Activated CD4-positive, alpha-beta T cell treated with anti-CD3 and anti-CD28 coated beads for 48 hours (primary cell): ENCODE results near the gene PRKCE.
"Not testable (repeated sequence)": the region's sequence is repeated elsewhere in the genome, so short reads cannot be mapped to it uniquely, and the experiment has no call there.

ENCODE experiments used
- DNase-seq: peaks from one replicate; pipeline ENCODE4 v3.0.0-alpha.2; 2020

Gene PRKCE

GRCh38 chr2:45705233-45705632 is 53.8 kb downstream of the PRKCE start:
- DNase-seq = no peak

- no peak for DNase-seq
These were observed 54.6 kb downstream of the PRKCE start for GRCh38 chr2:45706033-45706432.

- DNase-seq = no peak
These were observed 55.5 kb downstream of the PRKCE start for GRCh38 chr2:45707006-45707405.

DNA sequence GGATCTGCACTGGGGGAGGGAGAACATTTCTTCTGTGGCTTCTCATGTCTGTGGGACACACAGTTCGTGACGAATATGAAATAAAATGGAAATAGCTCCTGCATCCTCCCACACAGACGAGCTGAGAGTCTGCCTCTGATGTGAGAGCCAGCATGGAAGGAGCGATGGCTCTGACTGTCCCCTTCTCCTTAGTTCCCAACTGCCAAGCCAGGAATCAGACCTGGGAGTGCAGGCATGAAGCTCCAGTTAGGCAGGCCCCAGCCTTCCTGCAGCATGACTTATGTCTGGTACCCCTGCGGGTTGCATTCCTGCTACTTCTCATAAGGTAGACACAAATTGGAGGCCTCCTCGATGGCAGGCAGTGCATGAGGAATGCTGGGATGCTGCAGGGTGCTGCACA is 56.2 kb downstream of the PRKCE start:
- no peak for DNase-seq

DNA sequence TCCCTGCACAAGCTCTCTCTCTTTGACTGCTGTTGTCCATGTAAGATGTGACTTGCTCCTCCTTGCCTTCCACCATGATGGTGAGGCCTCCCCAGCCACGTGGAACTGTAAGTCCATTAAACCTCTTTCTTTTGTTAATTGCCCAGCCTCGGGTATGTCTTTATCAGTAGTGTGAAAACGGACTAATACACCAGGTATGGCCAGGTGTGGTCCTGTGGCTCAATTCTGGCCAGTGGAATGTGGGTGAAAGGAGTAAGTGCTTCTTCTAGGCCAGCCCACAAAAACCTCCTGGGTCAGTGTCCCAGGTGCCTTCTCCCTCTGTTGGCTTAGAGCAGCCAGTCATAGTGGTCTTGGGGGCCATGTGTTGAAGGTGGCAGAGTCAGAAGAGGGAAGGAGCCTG is 57.0 kb downstream of the PRKCE start:
- DNase-seq = no peak

DNA sequence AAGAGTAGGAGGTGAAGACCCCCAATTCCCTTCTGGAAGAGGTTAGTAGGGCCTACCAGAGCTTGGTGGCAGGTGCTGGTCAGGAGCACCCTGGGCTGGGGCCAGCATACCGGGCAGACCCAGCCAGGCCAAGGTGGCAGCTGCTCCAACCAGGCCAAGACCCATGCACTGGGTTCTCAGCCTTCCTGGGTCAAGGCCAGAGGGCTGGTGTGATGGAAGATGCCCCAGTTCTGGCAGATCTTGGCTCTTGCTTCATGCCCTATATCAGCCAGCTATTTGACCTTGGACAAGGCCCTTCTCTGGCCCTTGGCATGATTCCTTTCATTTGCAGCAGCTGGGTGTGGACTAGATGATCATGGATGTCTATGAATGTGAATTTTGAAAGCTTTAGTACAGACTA is 57.7 kb downstream of the PRKCE start:
- no peak for DNase-seq

- DNase-seq = no peak
These were observed 59.0 kb downstream of the PRKCE start for GRCh38 chr2:45710468-45710867.

GRCh38 chr2:45711224-45711623 is 59.7 kb downstream of the PRKCE start:
- no peak for DNase-seq

DNA sequence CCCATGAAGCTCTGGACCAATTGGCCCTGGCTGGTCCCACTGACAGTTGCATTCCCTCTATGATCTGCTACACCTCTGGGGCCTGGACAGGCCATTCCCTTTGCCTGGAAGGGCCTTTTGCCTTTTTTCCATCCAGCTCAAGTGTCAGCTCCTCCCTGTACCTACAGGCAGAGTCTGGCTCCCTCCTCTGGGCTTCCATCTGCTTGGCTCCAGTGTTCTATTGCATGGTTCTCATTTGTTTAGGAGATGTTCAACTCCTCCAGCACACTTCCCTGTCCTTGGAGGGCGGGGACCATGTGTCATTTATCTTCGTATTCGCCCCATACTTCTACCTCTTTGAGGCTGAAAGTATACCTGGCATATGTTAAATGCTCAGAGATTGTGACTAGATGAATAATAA is 61.1 kb downstream of the PRKCE start:
- DNase-seq = no peak

DNA sequence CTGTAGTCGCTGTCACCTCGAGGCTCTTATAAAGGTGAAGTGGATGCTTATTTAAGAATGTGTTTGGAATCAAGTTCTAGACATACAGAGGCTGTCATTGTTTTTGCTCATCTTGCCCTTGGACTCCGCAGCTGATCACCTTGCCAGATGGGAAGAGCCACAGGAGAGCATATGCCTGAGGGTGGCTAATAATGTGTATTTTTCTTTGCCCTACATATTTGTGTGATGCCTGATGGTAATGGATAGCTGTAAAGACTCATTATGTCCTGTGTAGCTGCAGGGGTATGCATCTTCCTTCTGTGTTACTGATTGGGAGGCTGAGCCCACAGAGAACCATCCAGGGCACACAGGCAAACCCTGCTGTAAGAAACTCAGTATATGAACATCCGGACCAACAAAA is 61.7 kb downstream of the PRKCE start:
- no peak for DNase-seq

DNA sequence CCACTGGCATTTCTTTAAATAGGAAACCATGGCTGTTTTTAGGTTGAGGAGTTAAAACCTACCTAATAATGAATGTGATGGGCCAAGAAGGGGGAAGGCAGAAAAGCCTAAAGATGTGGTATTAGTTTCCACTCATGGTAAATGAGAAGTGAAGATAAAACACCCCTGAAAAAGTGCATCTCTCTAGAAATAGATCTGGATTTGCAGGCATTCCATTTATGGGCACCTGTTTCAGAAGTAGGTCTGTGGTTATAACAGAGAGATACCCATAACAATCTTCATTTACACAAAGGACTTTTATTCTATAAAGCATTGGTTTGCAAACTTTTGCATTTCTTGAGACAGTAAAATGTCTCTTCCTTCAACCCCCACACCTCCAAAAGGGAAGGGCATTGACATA is 62.1 kb downstream of the PRKCE start:
- no peak for DNase-seq

DNA sequence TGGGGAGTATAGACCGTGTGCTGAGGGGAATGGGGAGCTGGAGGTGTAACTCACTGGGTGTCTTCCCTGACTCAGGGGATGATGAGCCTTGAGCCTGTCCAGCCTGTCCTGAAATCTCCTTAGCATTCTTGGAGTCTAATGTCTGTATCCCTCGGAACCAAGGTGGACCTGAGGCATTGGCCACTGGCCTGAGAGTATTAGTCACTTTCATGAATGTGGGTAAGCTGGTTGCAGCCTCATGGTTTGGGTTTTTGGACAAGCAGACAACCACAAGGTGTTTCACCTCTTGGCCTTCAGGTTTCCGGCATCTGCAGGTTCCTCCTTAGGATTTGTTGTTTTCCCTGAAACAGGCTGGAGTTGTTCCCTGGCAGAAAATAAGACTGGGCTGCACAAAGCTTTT is 63.2 kb downstream of the PRKCE start:
- no peak for DNase-seq

- no peak for DNase-seq
These were observed 64.3 kb downstream of the PRKCE start for GRCh38 chr2:45715601-45716379.

- not testable (repeated sequence) for DNase-seq
These were observed 65.0 kb downstream of the PRKCE start for GRCh38 chr2:45716432-45716831.

DNA sequence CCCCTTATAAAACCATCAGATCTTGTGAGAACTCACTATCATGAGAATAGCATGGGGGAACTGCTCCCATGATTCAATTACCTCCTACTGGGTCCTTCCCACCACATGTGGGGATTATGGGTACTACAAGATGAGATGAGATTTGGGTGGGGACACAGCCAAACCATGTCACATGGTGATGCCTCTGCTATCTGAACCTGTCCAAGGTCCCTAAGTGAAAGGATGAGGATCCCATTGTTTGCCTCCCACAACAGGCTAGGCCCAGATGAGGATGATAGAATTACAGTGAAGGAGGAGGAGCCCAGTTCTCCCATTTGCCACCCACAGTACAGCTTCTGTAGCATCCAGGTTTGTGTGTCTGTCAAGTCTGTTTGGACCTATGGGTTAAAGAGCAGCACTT is 65.4 kb downstream of the PRKCE start:
- no peak for DNase-seq

DNA sequence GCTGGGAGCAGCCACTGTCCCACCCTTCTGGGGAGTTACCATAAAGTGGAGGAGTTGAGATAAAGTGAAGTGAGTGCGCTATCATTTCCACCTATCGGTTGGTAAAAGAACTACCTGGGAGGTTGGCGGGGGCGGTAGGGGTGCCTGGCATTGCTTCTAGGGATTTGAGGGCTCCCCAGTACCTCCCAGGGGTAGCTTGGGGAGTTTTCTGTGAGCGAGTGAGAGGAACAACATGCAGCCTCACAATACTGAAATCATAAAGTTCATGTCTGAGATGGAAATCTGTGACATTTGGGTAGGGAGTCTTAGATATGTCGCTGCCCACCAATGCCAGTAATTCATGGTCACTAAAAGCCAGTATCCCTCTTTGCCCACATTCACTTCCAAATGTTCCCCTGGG is 68.7 kb downstream of the PRKCE start:
- DNase-seq = no peak

DNA sequence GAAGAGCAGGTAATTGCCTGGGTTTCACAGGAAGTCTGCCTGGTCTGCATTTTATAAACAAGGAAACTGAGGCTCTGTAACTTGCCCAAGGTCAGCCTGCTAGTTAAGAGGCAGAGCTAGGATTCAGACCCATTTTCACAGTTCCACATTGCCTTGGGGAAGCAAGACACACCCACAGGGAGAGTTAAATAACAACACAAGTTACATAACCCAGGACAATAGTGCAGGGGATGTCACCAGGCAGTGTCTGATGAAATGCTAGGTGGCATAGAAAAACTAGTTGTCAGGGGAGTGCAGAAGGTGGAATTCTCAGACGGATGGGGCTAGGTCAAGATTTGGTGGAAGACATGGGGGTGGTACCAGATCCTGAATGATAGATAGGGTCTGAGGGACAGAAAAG is 69.7 kb downstream of the PRKCE start:
- no peak for DNase-seq

- no peak for DNase-seq
These were observed 71.0 kb downstream of the PRKCE start for GRCh38 chr2:45722477-45722876.

DNA sequence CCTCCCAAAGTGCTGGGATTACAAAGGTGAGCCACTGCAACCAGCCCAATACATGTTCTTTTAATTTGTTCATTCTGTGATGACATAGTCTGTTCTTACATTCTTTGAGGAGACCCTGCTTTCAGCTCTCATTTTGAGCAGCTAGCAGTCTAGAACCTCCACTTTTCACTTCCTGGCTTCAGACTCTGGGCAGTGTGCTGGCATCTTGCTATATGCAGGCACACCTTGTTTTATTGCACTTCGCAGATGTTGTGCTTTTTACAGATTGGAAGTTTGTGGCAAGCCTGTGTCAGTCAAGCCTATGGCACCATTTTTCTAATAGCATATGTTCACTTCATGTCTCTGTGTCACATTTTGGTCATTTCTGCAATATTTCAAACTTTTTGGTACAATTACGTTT is 72.4 kb downstream of the PRKCE start:
- no peak for DNase-seq

- DNase-seq = no peak
These were observed 72.9 kb downstream of the PRKCE start for GRCh38 chr2:45724335-45724734.

- DNase-seq = no peak
These were observed 74.3 kb downstream of the PRKCE start for GRCh38 chr2:45725731-45726130.

DNA sequence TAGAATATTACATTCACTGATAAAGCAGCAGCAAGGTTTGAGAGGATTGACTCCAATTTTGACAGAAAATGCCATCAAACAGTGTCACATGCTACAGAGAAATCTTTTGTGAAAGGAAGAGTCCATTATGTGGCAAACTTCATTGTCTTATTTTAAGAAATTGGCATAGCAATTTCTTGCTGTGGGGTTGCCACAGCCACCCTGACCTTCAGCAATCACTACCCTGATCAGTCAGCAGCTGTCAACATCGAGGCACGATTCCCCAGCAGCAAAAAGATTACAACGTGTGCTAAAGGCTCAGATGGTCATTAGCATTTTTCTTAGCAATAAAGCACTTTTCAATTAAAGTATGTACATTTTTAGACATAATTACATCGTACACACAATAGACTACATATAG is 74.7 kb downstream of the PRKCE start:
- no peak for DNase-seq

DNA sequence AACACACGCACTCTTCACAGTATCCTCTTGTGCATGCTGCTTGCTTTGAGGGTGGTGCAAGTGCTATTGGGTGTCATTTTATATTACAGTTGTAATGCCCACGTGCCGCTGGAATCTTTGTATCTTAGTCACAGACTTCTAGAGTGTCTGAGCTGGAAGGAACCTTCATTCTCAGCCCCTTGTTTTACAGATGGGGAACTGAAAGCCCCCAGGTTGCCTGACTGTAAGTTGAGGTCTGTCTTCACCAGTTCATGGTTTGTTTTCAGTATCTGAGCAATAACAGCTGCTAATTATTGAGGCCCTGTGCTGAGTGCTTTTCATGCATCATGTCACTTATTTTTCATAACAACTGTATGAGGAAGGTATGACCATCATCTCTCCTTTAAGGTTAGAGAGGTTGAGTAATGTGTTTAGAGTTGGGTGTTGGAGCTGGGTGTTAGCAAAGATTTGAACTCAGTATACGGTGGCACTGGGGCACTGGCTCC is 77.0 kb downstream of the PRKCE start:
- DNase-seq = no peak

- DNase-seq = no peak
These were observed 78.5 kb downstream of the PRKCE start for GRCh38 chr2:45729753-45730512.

DNA sequence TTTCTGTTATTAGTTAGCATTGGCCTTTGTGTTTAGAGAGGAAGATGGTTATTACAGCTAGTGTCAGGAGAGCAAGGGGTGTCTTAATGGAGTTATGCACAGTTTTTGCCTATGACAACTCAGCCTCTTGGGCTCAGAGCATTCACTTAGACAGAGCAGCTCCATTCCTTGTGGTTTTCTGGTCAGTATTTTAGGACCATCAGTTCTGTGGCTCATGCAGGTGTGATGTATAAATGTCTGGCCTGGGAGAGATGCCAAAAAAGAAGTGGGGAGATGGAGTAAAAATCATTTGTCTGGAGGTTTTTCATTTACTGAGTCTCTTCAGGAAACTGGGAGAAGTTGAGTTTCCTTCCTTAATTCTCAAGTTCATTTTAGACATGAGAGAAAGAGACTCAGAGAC is 79.7 kb downstream of the PRKCE start:
- DNase-seq = no peak
